Muscle of leg (tissue), 11 donors: Measurements from ENCODE around the gene PODN. TPM values are rescaled to one million over a fixed set of nuclear protein-coding genes. Genes with fewer than 3 reads are reported as not detected.

Experiments
- DNase-seq: peaks from one replicate; pipeline ENCODE4 v3.0.0; 2013
- H3K27ac ChIP-seq: one replicate; pipeline ENCODE4 v1.5.1; 2013; ENCODE audit warnings: mild to moderate bottlenecking, low read length, control low read depth
- H3K27me3 ChIP-seq: one replicate; pipeline ENCODE4 v1.6.1; 2013; ENCODE audit warnings: low read length; ENCODE audit not compliant: control insufficient read depth, insufficient read depth
- H3K36me3 ChIP-seq: one replicate; pipeline ENCODE4 v1.6.1; 2013; ENCODE audit warnings: low read length; ENCODE audit not compliant: control insufficient read depth, insufficient read depth
- H3K4me1 ChIP-seq: one replicate; pipeline ENCODE4 v1.6.1; 2013; ENCODE audit warnings: low read length; ENCODE audit not compliant: control insufficient read depth, insufficient read depth
- H3K4me3 ChIP-seq: one replicate; pipeline ENCODE4 v1.5.1; 2013; ENCODE audit warnings: low read length, control low read depth
- H3K9me3 ChIP-seq: replicated peaks from 2 replicates; pipeline ENCODE4 v1.6.1; 2013; ENCODE audit warnings: low read depth, low read length; ENCODE audit not compliant: control insufficient read depth
- WGBS: methylation state at CpG from one replicate; pipeline ENCODE4 v1.1.5; 2013; ENCODE audit warnings: missing lambda C conversion rate; ENCODE audit not compliant: insufficient coverage; 5-methylcytosine and 5-hydroxymethylcytosine counted together
- polyA plus RNA-seq, 8 donors: library from polyadenylated mRNA; unstranded; fragments of 120-200 nt; gene quantifications; one replicate each; pipeline versions ENCODE4 v1.2.1 to v1.2.3, GENCODE V29; 2013; ENCODE audit warnings: inconsistent platforms in 1 of 8, low replicate concordance in 1 of 8; ENCODE audit not compliant: insufficient read length in 8 of 8, insufficient read depth in 1 of 8
- total RNA-seq: library from RNA; stranded (reverse); fragments of 120-200 nt; gene quantifications from one replicate; pipeline ENCODE4 v1.2.4, GENCODE V29; 2013

Gene PODN
- total and polyA plus RNA-seq, 9 donors, result 5.4 to 10.7 (median 8.1) TPM

- DNase-seq, result no peak
- peaks cover 4% of the 10 kb centered on the region for H3K36me3 ChIP-seq
- WGBS, result 85% methylated on average over 2 of the region's 2 CpGs
- no peaks in the 10 kb centered on the region for H3K27me3 ChIP-seq
- peaks cover 2% of the 10 kb centered on the region for H3K4me1 ChIP-seq
- H3K4me3 ChIP-seq, result no peak overlapping the region
- H3K9me3 ChIP-seq, result no peaks in the 10 kb centered on the region
- H3K27ac ChIP-seq, result no peak overlapping the region
Measured at GRCh38 chr1:53025769-53026112, 36.3 kb upstream of the PODN start.

- no peak overlapping the region for H3K27ac ChIP-seq
- H3K27me3 ChIP-seq, result no peaks in the 10 kb centered on the region
- H3K36me3 ChIP-seq, result peaks cover 4% of the 10 kb centered on the region
- no peak overlapping the region for H3K4me3 ChIP-seq
- H3K4me1 ChIP-seq, result peaks cover 2% of the 10 kb centered on the region
- H3K9me3 ChIP-seq, result no peaks in the 10 kb centered on the region
- no peak for DNase-seq
- 86% methylated on average over 2 of the region's 2 CpGs for WGBS
Measured at GRCh38 chr1:53026254-53026653, 35.8 kb upstream of the PODN start.

GRCh38 chr1:53031732-53032131 is 30.3 kb upstream of the PODN start:
- Histone ChIP-seq H3K36me3 (peaks cover 4% of the 10 kb centered on the region), H3K4me1 (no peaks in the 10 kb centered on the region), H3K9me3 (no peaks in the 10 kb centered on the region), H3K4me3 (no peak overlapping the region), H3K27ac (no peak overlapping the region), H3K27me3 (no peaks in the 10 kb centered on the region)
- DNase-seq, result no peak
- no CpG with 5 or more reads among the region's 1 CpG for WGBS

- H3K4me3 ChIP-seq, result no peak overlapping the region
- WGBS, result 33% methylated on average over 1 of the region's 4 CpGs
- H3K36me3 ChIP-seq, result peaks cover 14% of the 10 kb centered on the region
- DNase-seq, result peak; percentile 27
- no peaks in the 10 kb centered on the region for H3K27me3 ChIP-seq
- no peak overlapping the region for H3K27ac ChIP-seq
- no peaks in the 10 kb centered on the region for H3K4me1 ChIP-seq
- no peaks in the 10 kb centered on the region for H3K9me3 ChIP-seq
Measured at GRCh38 chr1:53037159-53037558, 24.9 kb upstream of the PODN start.

- Histone ChIP-seq H3K4me3 (no peak overlapping the region), H3K36me3 (peaks cover 14% of the 10 kb centered on the region), H3K4me1 (no peaks in the 10 kb centered on the region), H3K27ac (no peak overlapping the region), H3K9me3 (no peaks in the 10 kb centered on the region), H3K27me3 (no peaks in the 10 kb centered on the region)
- DNase-seq, result peak; percentile 48
- WGBS, result 25% methylated on average over 1 of the region's 3 CpGs
Measured at GRCh38 chr1:53038566-53038965, 23.4 kb upstream of the PODN start.

- H3K4me1 ChIP-seq, result peaks cover 9% of the 10 kb centered on the region
- H3K36me3 ChIP-seq, result peaks cover 22% of the 10 kb centered on the region
- no peak overlapping the region for H3K27ac ChIP-seq
Measured at GRCh38 chr1:53043271-53043670, 18.7 kb upstream of the PODN start.

GRCh38 chr1:53044926-53045325 is 17.1 kb upstream of the PODN start:
- Histone ChIP-seq H3K4me3 (no peak overlapping the region), H3K9me3 (no peaks in the 10 kb centered on the region), H3K27me3 (no peaks in the 10 kb centered on the region), H3K36me3 (peaks cover 15% of the 10 kb centered on the region), H3K4me1 (peaks cover 18% of the 10 kb centered on the region), H3K27ac (no peak overlapping the region)
- no peak for DNase-seq
- no CpG with 5 or more reads among the region's 5 CpGs for WGBS

More at GRCh38 chr1:53043271-53043670, 18.7 kb upstream of the PODN start:
- DNase-seq, result no peak
- H3K9me3 ChIP-seq, result no peaks in the 10 kb centered on the region
- no peak overlapping the region for H3K4me3 ChIP-seq
- H3K27me3 ChIP-seq, result no peaks in the 10 kb centered on the region

- H3K27ac ChIP-seq, result no peak overlapping the region
- peaks cover 18% of the 10 kb centered on the region for H3K4me1 ChIP-seq
- H3K4me3 ChIP-seq, result no peak overlapping the region
- no peaks in the 10 kb centered on the region for H3K9me3 ChIP-seq
- peaks cover 13% of the 10 kb centered on the region for H3K36me3 ChIP-seq
- H3K27me3 ChIP-seq, result no peaks in the 10 kb centered on the region
- DNase-seq, result peak; percentile 63
- WGBS, result no CpG with 5 or more reads among the region's 2 CpGs
Measured at GRCh38 chr1:53046930-53047329, 15.1 kb upstream of the PODN start.

GRCh38 chr1:53047737-53048736 is 14.0 kb upstream of the PODN start:
- 84% methylated on average over 2 of the region's 5 CpGs for WGBS
- no peak for DNase-seq
- H3K36me3 ChIP-seq, result peaks cover 15% of the 10 kb centered on the region
- H3K4me3 ChIP-seq, result no peak overlapping the region
- H3K9me3 ChIP-seq, result no peaks in the 10 kb centered on the region
- H3K4me1 ChIP-seq, result peaks cover 18% of the 10 kb centered on the region
- H3K27me3 ChIP-seq, result no peaks in the 10 kb centered on the region
- no peak overlapping the region for H3K27ac ChIP-seq

- no peaks in the 10 kb centered on the region for H3K27me3 ChIP-seq
- no peaks in the 10 kb centered on the region for H3K9me3 ChIP-seq
- 45% methylated on average over 2 of the region's 3 CpGs for WGBS
- DNase-seq, result peak; percentile 74
- peaks cover 18% of the 10 kb centered on the region for H3K4me1 ChIP-seq
- H3K36me3 ChIP-seq, result peaks cover 18% of the 10 kb centered on the region
- H3K27ac ChIP-seq, result no peak overlapping the region
- no peak overlapping the region for H3K4me3 ChIP-seq
Measured at GRCh38 chr1:53048960-53049573, 12.9 kb upstream of the PODN start.
